Type B pancreatic cell (in vitro differentiated cells): ENCODE measurements around the gene CPED1. TPM values are rescaled to one million over a fixed set of nuclear protein-coding genes. Genes with fewer than 3 reads are reported as not detected.

Experiments used
- DNase-seq: peaks from one replicate; pipeline ENCODE4 v3.0.0; 2021; ENCODE audit warnings: mixed read lengths; ENCODE audit not compliant: unreplicated experiment; ENCODE audit errors: extremely low spot score
- H3K27ac Mint-ChIP-seq: 2 replicates; pipeline ENCODE4 v1.8.0; 2021; ENCODE audit warnings: mild to moderate bottlenecking, mixed read lengths
- H3K27me3 Mint-ChIP-seq: 2 replicates; pipeline ENCODE4 v1.8.0; 2021; ENCODE audit warnings: mixed read lengths
- H3K36me3 Mint-ChIP-seq: 2 replicates; pipeline ENCODE4 v1.8.0; 2021; ENCODE audit warnings: mixed read lengths
- H3K4me1 Mint-ChIP-seq: one replicate; pipeline ENCODE4 v1.8.0; 2021; ENCODE audit warnings: mixed read lengths; ENCODE audit not compliant: unreplicated experiment
- H3K4me3 Mint-ChIP-seq: 2 replicates; pipeline ENCODE4 v1.8.0; 2021; ENCODE audit warnings: mild to moderate bottlenecking, mixed read lengths
- H3K9me3 Mint-ChIP-seq: 2 replicates; pipeline ENCODE4 v1.8.0; 2021; ENCODE audit warnings: mixed read lengths
- CTCF ChIP-seq: fragments of 200-600 bp; sonication (generic); conservative IDR thresholded peaks from 2 replicates; pipeline ENCODE4 v1.5.0; 2021; ENCODE audit warnings: antibody characterized with exemption, mild to moderate bottlenecking
- total RNA-seq: library from RNA; stranded (reverse); gene quantifications from 2 replicates; pipeline ENCODE4 v1.2.1, GENCODE V29; 2021; ENCODE audit warnings: low replicate concordance

The CPED1 gene
- total RNA-seq, 1 donor from 2014 or later, result 45.4 TPM

GRCh38 chr7:121298831-121299239, 310.3 kb downstream of the CPED1 start:
- DNase-seq, result no peak
- Mint-ChIP-seq H3K4me1 (no peaks in the 10 kb centered on the region), H3K9me3 (no peaks in the 10 kb centered on the region), H3K27ac (no peak overlapping the region), H3K36me3 (no peaks in the 10 kb centered on the region), H3K4me3 (no peak overlapping the region), H3K27me3 (no peaks in the 10 kb centered on the region)
- TF ChIP-seq CTCF, result no peak

DNA sequence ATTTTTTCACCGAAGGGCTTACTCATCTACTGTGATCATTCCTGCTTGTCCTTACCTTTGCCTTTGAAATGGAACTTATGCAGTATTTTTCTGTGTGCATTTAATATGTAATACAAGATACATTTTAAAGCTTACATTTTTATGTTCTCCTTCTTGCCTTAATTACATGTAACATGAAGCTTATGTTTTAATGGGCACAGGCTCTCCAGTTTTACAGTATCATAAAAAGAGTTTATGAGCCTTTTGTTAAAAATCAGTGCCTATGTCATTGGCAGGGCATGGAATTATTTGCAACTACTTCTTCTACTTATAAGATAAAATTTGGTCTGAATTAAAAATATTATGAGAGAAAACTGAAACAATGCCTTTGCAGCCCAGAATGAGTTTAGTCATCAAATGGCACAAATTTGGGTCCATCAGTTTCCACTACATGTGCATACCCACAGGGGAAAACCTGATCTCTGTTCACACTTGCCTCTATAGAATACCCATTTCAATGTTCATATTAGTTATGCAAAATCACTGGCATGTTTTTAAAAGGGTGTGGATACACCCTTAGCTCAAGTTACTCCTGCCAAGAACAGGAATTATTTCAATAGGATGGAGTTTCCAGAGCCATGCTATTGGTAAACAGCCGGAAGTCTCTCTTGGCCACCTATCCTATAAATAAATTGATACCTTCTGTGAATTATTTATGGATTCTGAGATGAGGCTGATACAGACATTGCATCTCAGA, 312.3 kb downstream of the CPED1 start:
- no peak overlapping the region for H3K4me3 Mint-ChIP-seq
- DNase-seq, result no peak
- peaks cover 8% of the 10 kb centered on the region for H3K4me1 Mint-ChIP-seq
- no peaks in the 10 kb centered on the region for H3K36me3 Mint-ChIP-seq
- H3K9me3 Mint-ChIP-seq, result no peaks in the 10 kb centered on the region
- H3K27ac Mint-ChIP-seq, result no peak overlapping the region
- no peak for TF ChIP-seq CTCF
- H3K27me3 Mint-ChIP-seq, result no peaks in the 10 kb centered on the region

DNA sequence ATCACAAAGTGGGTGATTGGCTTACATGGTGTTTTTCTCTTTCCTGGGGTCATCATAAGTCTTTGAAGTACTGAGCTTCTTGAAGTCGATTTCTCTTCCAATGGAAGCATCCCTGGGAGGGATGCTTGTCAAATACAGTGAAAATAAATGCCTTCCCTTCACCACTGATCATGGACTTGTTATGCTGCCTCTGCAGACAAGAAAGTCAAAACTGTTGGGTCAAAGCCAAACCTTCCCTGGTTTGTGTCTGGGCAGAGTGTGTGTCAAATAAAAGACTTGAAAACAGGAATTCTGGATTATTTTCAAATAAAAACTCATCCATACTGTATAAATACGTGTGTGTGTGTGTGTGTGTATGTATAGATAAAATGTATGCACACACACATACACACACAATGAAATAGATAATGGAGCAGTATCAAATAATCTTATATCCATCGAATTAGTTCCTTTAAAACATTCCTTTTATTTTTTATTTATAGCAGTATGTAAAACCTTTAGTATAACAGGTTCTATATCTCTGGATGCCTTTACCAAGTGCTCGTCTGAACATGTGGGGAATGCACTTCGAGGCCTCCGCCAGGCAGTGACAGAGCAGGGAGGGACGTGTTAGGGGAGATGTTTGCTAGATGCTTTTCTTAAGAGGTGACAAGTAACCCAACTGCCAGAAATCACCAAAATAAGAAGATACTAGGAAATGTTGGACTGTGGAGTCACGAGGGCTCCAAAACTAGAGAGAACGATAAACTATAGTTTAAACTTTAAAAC, 313.1 kb downstream of the CPED1 start:
- no peak overlapping the region for H3K4me3 Mint-ChIP-seq
- no peak overlapping the region for H3K27ac Mint-ChIP-seq
- H3K27me3 Mint-ChIP-seq, result no peaks in the 10 kb centered on the region
- H3K4me1 Mint-ChIP-seq, result peaks cover 8% of the 10 kb centered on the region
- no peaks in the 10 kb centered on the region for H3K36me3 Mint-ChIP-seq
- H3K9me3 Mint-ChIP-seq, result no peaks in the 10 kb centered on the region
- TF ChIP-seq CTCF, result no peak
- DNase-seq, result no peak

DNA sequence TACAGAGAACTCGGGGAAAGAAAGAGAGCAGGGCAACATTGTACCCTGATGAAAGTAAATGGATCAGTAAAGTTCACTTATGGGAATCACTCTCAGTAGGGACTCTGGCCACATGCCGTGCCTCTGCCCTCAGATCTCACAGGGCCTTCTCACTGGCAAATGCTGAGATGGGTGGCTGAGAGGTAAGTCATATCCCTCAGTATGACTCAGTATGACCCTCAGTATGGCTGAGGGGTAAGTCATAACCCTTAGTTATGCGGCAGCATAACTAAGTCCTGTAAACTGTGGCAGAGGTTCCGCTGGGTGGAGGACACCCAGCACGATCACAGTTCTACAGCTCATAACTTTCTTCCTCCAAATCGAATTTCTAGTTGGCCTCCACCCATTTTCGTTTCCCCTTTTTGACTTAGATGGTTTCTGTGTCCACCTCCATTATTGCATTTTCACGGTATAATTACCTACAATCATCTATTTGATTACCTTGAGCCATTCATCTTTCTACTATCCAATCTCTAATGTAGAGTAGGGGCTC, 313.8 kb downstream of the CPED1 start:
- Mint-ChIP-seq H3K9me3 (no peaks in the 10 kb centered on the region), H3K36me3 (no peaks in the 10 kb centered on the region), H3K4me1 (peaks cover 9% of the 10 kb centered on the region), H3K27ac (no peak overlapping the region), H3K4me3 (no peak overlapping the region), H3K27me3 (no peaks in the 10 kb centered on the region)
- DNase-seq, result no peak
- TF ChIP-seq CTCF, result no peak

DNA sequence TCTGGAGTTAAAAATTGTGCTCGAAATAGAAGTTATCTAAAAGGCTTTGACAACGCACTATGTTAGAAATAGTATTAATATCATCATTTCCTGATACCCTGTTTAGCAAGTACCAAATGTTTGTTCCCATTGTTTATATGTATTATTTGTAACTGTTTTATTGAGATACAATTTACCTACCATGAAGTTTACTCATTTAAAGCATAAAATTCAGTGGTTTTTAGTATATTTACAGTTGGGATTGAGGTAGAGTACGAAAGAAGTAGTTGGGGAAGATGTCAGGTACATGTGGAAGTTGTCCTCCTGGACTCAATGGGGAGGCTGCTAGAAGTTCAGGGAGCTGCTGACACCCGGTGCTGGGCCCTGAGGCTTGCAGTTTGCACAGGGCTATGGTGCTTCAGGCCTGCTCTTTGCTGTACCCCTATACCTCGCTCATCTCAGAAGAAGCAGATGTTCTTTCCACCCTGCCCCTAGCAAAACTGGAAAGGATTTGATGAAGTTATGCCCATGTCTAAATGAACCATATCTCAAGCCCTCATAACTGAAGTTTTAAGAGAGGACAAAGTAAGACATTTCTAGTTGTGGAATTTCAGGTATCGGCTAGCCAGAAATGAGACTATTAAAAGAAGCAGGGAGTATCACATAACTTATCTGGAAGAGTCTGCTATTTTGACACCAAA, 315.1 kb downstream of the CPED1 start:
- no peaks in the 10 kb centered on the region for H3K36me3 Mint-ChIP-seq
- no peak for DNase-seq
- H3K27me3 Mint-ChIP-seq, result no peaks in the 10 kb centered on the region
- no peak overlapping the region for H3K4me3 Mint-ChIP-seq
- H3K9me3 Mint-ChIP-seq, result no peaks in the 10 kb centered on the region
- TF ChIP-seq CTCF, result no peak
- no peak overlapping the region for H3K27ac Mint-ChIP-seq
- H3K4me1 Mint-ChIP-seq, result peaks cover 12% of the 10 kb centered on the region
